ENCODE data around the gene ZNF516.

DNA sequence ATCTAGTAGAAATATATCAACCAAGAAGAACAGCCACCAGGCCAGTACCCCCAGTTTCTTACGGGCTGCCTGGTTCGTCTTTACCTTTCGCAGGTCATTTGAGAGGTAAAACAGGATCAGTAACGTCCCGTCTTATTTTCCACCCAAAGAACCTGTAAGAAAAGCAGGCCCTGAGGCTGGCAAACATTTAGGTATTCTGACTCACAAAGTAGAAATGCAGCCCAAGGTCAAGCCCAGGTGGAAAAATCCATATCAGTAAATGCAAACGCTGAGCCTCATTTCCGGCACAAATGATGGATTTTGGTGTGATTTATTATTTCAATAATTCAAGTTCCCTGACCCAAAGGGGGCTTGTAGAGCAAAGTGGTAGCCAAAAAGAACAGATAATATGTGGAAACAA, 171.2 kb downstream of the ZNF516 start:
- TF ChIP-seq, protein P1, sequence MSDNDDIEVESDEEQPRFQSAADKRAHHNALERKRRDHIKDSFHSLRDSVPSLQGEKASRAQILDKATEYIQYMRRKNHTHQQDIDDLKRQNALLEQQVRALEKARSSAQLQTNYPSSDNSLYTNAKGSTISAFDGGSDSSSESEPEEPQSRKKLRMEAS (IDR thresholded peaks at IDR 0.05), result no peak
- no peak for TF ChIP-seq FOXA2 (IDR thresholded peaks at IDR 0.05)
- TF ChIP-seq, protein P2, sequence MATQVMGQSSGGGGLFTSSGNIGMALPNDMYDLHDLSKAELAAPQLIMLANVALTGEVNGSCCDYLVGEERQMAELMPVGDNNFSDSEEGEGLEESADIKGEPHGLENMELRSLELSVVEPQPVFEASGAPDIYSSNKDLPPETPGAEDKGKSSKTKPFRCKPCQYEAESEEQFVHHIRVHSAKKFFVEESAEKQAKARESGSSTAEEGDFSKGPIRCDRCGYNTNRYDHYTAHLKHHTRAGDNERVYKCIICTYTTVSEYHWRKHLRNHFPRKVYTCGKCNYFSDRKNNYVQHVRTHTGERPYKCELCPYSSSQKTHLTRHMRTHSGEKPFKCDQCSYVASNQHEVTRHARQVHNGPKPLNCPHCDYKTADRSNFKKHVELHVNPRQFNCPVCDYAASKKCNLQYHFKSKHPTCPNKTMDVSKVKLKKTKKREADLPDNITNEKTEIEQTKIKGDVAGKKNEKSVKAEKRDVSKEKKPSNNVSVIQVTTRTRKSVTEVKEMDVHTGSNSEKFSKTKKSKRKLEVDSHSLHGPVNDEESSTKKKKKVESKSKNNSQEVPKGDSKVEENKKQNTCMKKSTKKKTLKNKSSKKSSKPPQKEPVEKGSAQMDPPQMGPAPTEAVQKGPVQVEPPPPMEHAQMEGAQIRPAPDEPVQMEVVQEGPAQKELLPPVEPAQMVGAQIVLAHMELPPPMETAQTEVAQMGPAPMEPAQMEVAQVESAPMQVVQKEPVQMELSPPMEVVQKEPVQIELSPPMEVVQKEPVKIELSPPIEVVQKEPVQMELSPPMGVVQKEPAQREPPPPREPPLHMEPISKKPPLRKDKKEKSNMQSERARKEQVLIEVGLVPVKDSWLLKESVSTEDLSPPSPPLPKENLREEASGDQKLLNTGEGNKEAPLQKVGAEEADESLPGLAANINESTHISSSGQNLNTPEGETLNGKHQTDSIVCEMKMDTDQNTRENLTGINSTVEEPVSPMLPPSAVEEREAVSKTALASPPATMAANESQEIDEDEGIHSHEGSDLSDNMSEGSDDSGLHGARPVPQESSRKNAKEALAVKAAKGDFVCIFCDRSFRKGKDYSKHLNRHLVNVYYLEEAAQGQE (IDR thresholded peaks at IDR 0.05), result no peak
- no peak for TF ChIP-seq TAF1 (conservative IDR thresholded peaks at IDR 0.05)
- TF ChIP-seq, protein P3, sequence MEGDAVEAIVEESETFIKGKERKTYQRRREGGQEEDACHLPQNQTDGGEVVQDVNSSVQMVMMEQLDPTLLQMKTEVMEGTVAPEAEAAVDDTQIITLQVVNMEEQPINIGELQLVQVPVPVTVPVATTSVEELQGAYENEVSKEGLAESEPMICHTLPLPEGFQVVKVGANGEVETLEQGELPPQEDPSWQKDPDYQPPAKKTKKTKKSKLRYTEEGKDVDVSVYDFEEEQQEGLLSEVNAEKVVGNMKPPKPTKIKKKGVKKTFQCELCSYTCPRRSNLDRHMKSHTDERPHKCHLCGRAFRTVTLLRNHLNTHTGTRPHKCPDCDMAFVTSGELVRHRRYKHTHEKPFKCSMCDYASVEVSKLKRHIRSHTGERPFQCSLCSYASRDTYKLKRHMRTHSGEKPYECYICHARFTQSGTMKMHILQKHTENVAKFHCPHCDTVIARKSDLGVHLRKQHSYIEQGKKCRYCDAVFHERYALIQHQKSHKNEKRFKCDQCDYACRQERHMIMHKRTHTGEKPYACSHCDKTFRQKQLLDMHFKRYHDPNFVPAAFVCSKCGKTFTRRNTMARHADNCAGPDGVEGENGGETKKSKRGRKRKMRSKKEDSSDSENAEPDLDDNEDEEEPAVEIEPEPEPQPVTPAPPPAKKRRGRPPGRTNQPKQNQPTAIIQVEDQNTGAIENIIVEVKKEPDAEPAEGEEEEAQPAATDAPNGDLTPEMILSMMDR (IDR thresholded peaks at IDR 0.05; ENCODE audit: low read depth, low read length, missing input control), result no peak
- no peak for TF ChIP-seq YY1 (IDR thresholded peaks at IDR 0.05)
- no peak for TF ChIP-seq GABPA (IDR thresholded peaks at IDR 0.05 in 1 of 2, conservative IDR thresholded peaks at IDR 0.05 in 1 of 2)
- TF ChIP-seq RAD21 (IDR thresholded peaks at IDR 0.05), result no peak
- no peak for TF ChIP-seq RXRA (IDR thresholded peaks at IDR 0.05)

All from liver (tissue), 3 donors.